ENCODE results near the gene NXF1.

GRCh38 chr11:62796281-62796680 is 9.0 kb downstream of the NXF1 start:
- TF ChIP-seq EZH2 (IDR thresholded peaks at IDR 0.05; ENCODE audit: borderline replicate concordance) = no peak
- TF ChIP-seq, protein P1, sequence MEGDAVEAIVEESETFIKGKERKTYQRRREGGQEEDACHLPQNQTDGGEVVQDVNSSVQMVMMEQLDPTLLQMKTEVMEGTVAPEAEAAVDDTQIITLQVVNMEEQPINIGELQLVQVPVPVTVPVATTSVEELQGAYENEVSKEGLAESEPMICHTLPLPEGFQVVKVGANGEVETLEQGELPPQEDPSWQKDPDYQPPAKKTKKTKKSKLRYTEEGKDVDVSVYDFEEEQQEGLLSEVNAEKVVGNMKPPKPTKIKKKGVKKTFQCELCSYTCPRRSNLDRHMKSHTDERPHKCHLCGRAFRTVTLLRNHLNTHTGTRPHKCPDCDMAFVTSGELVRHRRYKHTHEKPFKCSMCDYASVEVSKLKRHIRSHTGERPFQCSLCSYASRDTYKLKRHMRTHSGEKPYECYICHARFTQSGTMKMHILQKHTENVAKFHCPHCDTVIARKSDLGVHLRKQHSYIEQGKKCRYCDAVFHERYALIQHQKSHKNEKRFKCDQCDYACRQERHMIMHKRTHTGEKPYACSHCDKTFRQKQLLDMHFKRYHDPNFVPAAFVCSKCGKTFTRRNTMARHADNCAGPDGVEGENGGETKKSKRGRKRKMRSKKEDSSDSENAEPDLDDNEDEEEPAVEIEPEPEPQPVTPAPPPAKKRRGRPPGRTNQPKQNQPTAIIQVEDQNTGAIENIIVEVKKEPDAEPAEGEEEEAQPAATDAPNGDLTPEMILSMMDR (IDR thresholded peaks at IDR 0.05; ENCODE audit: poor library complexity) = no peak
- no peak for TF ChIP-seq EZH2phosphoT487 (IDR thresholded peaks at IDR 0.05; ENCODE audit: low read depth, severe bottlenecking, unreplicated experiment)
